Measurements from ENCODE around the gene APOB.

APOB gene

GRCh38 chr2:21024722-21025389 lies 19.0 kb downstream of the APOB start:
- Histone ChIP-seq H3K4me3 (ENCODE audit: low read depth, low read length, poor library complexity, severe bottlenecking) (no peak overlapping the region), H3K9me2 (ENCODE audit: low read depth, low read length) (no peaks in the 10 kb centered on the region), H3K4me1 (ENCODE audit: insufficient read depth, low read length, severe bottlenecking) (no peaks in the 10 kb centered on the region), H3K27ac (ENCODE audit: low read depth, low read length, poor library complexity, severe bottlenecking) (no peak overlapping the region), H3K9me3 (ENCODE audit: low read length) (no peaks in the 10 kb centered on the region), H3F3A (ENCODE audit: insufficient read depth, low read length) (no peaks in the 10 kb centered on the region), H3K79me2 (ENCODE audit: insufficient read depth, low read length) (no peaks in the 10 kb centered on the region), H4K20me1 (ENCODE audit: insufficient read depth, low read length) (no peaks in the 10 kb centered on the region), H3K27me3 (ENCODE audit: insufficient read depth, low read length) (no peaks in the 10 kb centered on the region), H3K36me3 (ENCODE audit: insufficient read depth, low read length) (no peaks in the 10 kb centered on the region), H3K9ac (ENCODE audit: low read length) (no peak overlapping the region), H2AFZ (ENCODE audit: low read length) (no peak overlapping the region), H3K4me2 (ENCODE audit: low read length) (no peak overlapping the region)
- TF ChIP-seq CTCF (IDR thresholded peaks at IDR 0.05; ENCODE audit: low read length) (no peak), EZH2 (IDR thresholded peaks at IDR 0.05; ENCODE audit: borderline replicate concordance, low read length) (no peak)

- no peak overlapping the region for H3K9ac ChIP-seq (ENCODE audit: low read length)
- no peaks in the 10 kb centered on the region for H4K20me1 ChIP-seq (ENCODE audit: insufficient read depth, low read length)
- no peak overlapping the region for H3K4me3 ChIP-seq (ENCODE audit: low read depth, low read length, poor library complexity, severe bottlenecking)
- no peaks in the 10 kb centered on the region for H3F3A ChIP-seq (ENCODE audit: insufficient read depth, low read length)
- H3K4me2 ChIP-seq (ENCODE audit: low read length) = no peak overlapping the region
- no peaks in the 10 kb centered on the region for H3K9me3 ChIP-seq (ENCODE audit: low read length)
- no peaks in the 10 kb centered on the region for H3K4me1 ChIP-seq (ENCODE audit: insufficient read depth, low read length, severe bottlenecking)
- no peaks in the 10 kb centered on the region for H3K79me2 ChIP-seq (ENCODE audit: insufficient read depth, low read length)
- H3K27me3 ChIP-seq (ENCODE audit: insufficient read depth, low read length) = no peaks in the 10 kb centered on the region
- no peaks in the 10 kb centered on the region for H3K36me3 ChIP-seq (ENCODE audit: insufficient read depth, low read length)
- H3K27ac ChIP-seq (ENCODE audit: low read depth, low read length, poor library complexity, severe bottlenecking) = no peak overlapping the region
- no peak for TF ChIP-seq CTCF (IDR thresholded peaks at IDR 0.05; ENCODE audit: low read length)
- no peak for TF ChIP-seq EZH2 (IDR thresholded peaks at IDR 0.05; ENCODE audit: borderline replicate concordance, low read length)
- no peak overlapping the region for H2AFZ ChIP-seq (ENCODE audit: low read length)
- H3K9me2 ChIP-seq (ENCODE audit: low read depth, low read length) = no peaks in the 10 kb centered on the region
Observed at GRCh38 chr2:21024198-21024597, 19.7 kb downstream of the APOB start.

- Histone ChIP-seq H3K36me3 (ENCODE audit: insufficient read depth, low read length) (no peaks in the 10 kb centered on the region), H3K79me2 (ENCODE audit: insufficient read depth, low read length) (no peaks in the 10 kb centered on the region), H3K4me3 (ENCODE audit: low read depth, low read length, poor library complexity, severe bottlenecking) (no peak overlapping the region), H3K9ac (ENCODE audit: low read length) (no peak overlapping the region), H3K9me2 (ENCODE audit: low read depth, low read length) (no peaks in the 10 kb centered on the region), H4K20me1 (ENCODE audit: insufficient read depth, low read length) (no peaks in the 10 kb centered on the region), H3K27me3 (ENCODE audit: insufficient read depth, low read length) (no peaks in the 10 kb centered on the region), H3K27ac (ENCODE audit: low read depth, low read length, poor library complexity, severe bottlenecking) (no peak overlapping the region), H3K4me1 (ENCODE audit: insufficient read depth, low read length, severe bottlenecking) (no peaks in the 10 kb centered on the region), H2AFZ (ENCODE audit: low read length) (no peak overlapping the region), H3F3A (ENCODE audit: insufficient read depth, low read length) (no peaks in the 10 kb centered on the region), H3K4me2 (ENCODE audit: low read length) (no peak overlapping the region), H3K9me3 (ENCODE audit: low read length) (no peaks in the 10 kb centered on the region)
- TF ChIP-seq CTCF (IDR thresholded peaks at IDR 0.05; ENCODE audit: low read length) = no peak
- no peak for TF ChIP-seq EZH2 (IDR thresholded peaks at IDR 0.05; ENCODE audit: borderline replicate concordance, low read length)
Observed at GRCh38 chr2:21023419-21024181, 20.3 kb downstream of the APOB start.

Measured in OCI-LY1 (cell line).